GM13977 (cell line): ENCODE data around the gene S1PR2.

ENCODE experiments used
- DNase-seq: peaks from one replicate; pipeline ENCODE4 v3.0.0; 2012; ENCODE audit warnings: low spot score
- CTCF ChIP-seq: IDR thresholded peaks from 2 replicates; pipeline ENCODE4 v1.5.1; 2012; ENCODE audit warnings: mild to moderate bottlenecking, control low read depth; ENCODE audit not compliant: insufficient read depth; ENCODE audit errors: extremely low read depth, missing control alignments
- in situ Hi-C: fragments of 300-500 bp; cut with MboI; formaldehyde crosslinking; loops from one replicate; pipeline ENCODE4 v1.12.0; 2022; ENCODE audit warnings: low sequenced_read_pairs, low pct_unique_long_range_greater_than_20kb, mixed read lengths, inconsistent platforms; ENCODE audit not compliant: unreplicated experiment

The S1PR2 gene

GRCh38 chr19:10270616-10271394 is 39.7 kb upstream of the S1PR2 start, which contains the start of gene ICAM1:
ICAM1 (plus strand) TSS chr19:10271120; CDS start chr19:10271160, 40 bp downstream.
- in situ Hi-C loops = loop anchor here (5.0 to 25.0 kb wide), 2 partner anchors 116 to 334 kb away; partner anchors contain the start of gene OLFM2
- peak; percentile 82 for DNase-seq
- no peak for TF ChIP-seq CTCF

GRCh38 chr19:10270180-10270615 is 39.1 kb upstream of the S1PR2 start:
- no peak for TF ChIP-seq CTCF
- in situ Hi-C loops = loop anchor here (5.0 to 25.0 kb wide), 2 partner anchors 117 to 333 kb away; partner anchors contain the start of gene OLFM2
- DNase-seq = peak; percentile 70

GRCh38 chr19:10269333-10270179 is 38.4 kb upstream of the S1PR2 start:
- peak; percentile 96 for TF ChIP-seq CTCF
- DNase-seq = peak; percentile 79
- in situ Hi-C loops = loop anchor here (5.0 to 25.0 kb wide), 2 partner anchors 118 to 332 kb away; partner anchors contain the start of gene OLFM2

- no peak for DNase-seq
- in situ Hi-C loops = loop anchor here (25.0 kb wide), 1 partner anchor 331 kb away; the partner anchor contains the start of gene OLFM2
Measured at GRCh38 chr19:10268071-10268470, 36.9 kb upstream of the S1PR2 start.

GRCh38 chr19:10266706-10267105 is 35.6 kb upstream of the S1PR2 start:
- TF ChIP-seq CTCF = no peak
- in situ Hi-C loops = loop anchor here (25.0 kb wide), 1 partner anchor 329 kb away; the partner anchor contains the start of gene OLFM2
- DNase-seq = no peak

More at GRCh38 chr19:10268071-10268470, 36.9 kb upstream of the S1PR2 start:
- TF ChIP-seq CTCF = no peak

- in situ Hi-C loops = loop anchor here (25.0 kb wide), 1 partner anchor 325 kb away; the partner anchor contains the start of gene OLFM2
- DNase-seq = no peak
- TF ChIP-seq CTCF = no peak
Measured at GRCh38 chr19:10262771-10263170, 31.6 kb upstream of the S1PR2 start.
